Adipose tissue (tissue), 3 donors: ENCODE results near the gene SLC47A2. TPM values are rescaled to one million over a fixed set of nuclear protein-coding genes. Genes with fewer than 3 reads are reported as not detected.

Experiments
- H3K27ac ChIP-seq: one replicate; pipeline ENCODE4 v1.5.1; 2013; ENCODE audit warnings: low read depth, low read length
- WGBS, 3 donors: extraction: QIAGEN DNeasy Blood & Tissue Kit; methylation state at CpG; one replicate each; pipeline ENCODE4 v1.1.7; 2013; 5-methylcytosine and 5-hydroxymethylcytosine counted together
- polyA plus RNA-seq, 3 donors: library from polyadenylated mRNA; stranded (reverse); fragments of 200-250 nt; gene quantifications; one replicate each; pipeline ENCODE4 v1.2.3, GENCODE V29; 2013
- donor health status: healthy with polysubstance abuse.
- donor health status: Bipolar disorder and iron deficiency.
- donor health status: healthy.

The SLC47A2 gene
- polyA plus RNA-seq, 3 donors: not detected

GRCh38 chr17:19659366-19660177 lies 56.8 kb downstream of the SLC47A2 start:
- 59 to 86% (median 79%) methylated on average over 7 of the region's 7 CpGs for WGBS, 3 donors

GRCh38 chr17:19656851-19657581 lies 59.4 kb downstream of the SLC47A2 start:
- 45 to 84% (median 81%) methylated on average over 4 of the region's 4 CpGs for WGBS, 3 donors
- no peak overlapping the region for H3K27ac ChIP-seq

More at GRCh38 chr17:19659366-19660177, 56.8 kb downstream of the SLC47A2 start:
- H3K27ac ChIP-seq: no peak overlapping the region

DNA sequence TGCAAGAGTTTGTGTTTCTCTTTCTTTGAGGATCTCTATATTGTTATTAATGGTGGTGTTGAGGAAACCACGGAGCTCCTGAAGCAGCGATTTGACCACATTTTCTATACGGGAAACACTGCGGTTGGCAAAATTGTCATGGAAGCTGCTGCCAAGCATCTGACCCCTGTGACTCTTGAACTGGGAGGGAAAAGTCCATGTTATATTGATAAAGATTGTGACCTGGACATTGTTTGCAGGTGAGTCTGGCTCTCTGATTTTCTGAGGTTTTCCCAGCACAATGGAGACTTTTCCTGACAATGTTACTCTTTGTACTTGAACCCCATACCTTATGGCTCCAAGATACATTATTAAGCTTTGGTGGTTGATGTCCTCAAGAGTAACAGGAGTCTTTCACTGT lies 60.0 kb downstream of the SLC47A2 start:
- no peak overlapping the region for H3K27ac ChIP-seq
- WGBS, 3 donors: 83 to 94% (median 92%) methylated on average over 4 of the region's 4 CpGs

DNA sequence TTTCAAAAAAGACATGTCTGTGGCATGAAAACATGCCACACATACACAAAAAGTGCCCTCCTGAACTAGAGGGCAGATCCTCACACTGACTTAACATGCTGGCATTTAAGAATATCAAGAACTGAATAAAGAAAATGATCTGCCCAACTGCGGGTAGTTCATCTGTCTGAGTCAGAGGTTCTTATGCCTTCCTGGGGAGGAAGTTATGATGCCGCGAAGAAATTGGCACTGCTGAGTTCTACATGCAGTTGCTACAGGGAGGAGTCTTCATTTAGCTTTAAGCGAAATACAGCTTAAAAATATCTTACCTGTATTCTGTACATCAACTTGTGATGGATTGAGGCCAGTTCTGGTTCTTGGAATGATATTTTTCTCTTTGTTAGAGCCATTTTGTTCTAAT lies 61.5 kb downstream of the SLC47A2 start:
- 95 to 97% (median 96%) methylated on average over 4 of the region's 4 CpGs for WGBS, 3 donors
- H3K27ac ChIP-seq: no peak overlapping the region

- 97 to 99% (median 97%) methylated on average over 26 to 30 of the region's 30 CpGs for WGBS, 3 donors
- no peak overlapping the region for H3K27ac ChIP-seq
Measured at GRCh38 chr17:19654342-19654886, 62.0 kb downstream of the SLC47A2 start.

DNA sequence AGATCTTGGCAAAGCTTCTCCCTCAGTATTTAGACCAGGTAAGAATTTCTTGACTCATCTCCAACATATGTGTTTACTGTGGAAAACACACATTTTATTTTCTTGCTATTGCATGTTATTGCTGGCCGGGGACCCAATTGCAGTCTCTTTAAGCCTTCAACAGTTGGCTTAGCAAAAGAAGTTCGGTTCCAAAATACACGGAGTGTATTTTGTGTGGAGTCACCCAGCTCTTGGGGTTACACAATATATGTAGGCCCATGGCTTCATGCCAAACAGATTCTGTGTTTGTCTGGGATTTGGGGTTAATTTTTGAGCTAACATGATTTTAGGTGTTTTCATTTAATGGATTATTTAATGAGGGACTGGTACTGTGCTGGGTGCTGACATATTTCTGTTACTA lies 63.8 kb downstream of the SLC47A2 start:
- 38 to 53% (median 51%) methylated on average over 3 of the region's 3 CpGs for WGBS, 3 donors
- H3K27ac ChIP-seq: no peak overlapping the region

DNA sequence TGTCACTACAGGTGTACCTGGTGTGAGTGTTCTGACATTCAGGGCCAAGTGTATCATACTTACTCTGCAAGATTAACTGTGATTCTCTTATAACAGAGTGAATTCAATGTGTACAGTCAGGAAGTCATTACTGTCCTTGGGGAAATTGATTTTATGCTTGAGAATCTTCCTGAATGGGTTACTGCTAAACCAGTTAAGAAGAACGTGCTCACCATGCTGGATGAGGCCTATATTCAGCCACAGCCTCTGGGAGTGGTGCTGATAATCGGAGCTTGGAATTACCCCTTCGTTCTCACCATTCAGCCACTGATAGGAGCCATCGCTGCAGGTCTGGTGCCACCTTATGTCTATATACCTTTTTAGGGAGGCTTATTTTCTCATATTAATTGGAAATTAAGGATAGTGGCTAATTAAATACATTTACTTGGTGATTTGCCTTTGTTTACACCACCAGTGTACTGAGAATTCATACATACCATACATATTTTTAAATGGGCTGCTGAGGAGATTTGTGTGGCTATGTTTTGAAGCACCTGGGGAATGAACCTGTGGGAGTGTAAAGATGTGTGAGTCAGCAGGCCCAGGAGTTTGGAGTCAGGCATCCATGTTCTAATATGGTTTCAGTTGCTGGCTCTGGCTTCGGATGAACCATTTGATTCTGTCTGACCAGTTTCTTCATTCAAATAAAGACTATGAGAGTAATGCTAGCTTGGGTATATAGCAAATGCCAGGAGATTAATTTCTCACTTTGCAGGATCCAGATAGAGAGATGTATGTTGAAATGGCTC lies 64.7 kb downstream of the SLC47A2 start:
- WGBS, 3 donors: 36 to 75% (median 65%) methylated on average over 5 of the region's 5 CpGs
- H3K27ac ChIP-seq: no peak overlapping the region

- no peak overlapping the region for H3K27ac ChIP-seq
- 80 to 96% (median 94%) methylated on average over 1 of the region's 1 CpG for WGBS, 3 donors
Measured at GRCh38 chr17:19650826-19651225, 65.6 kb downstream of the SLC47A2 start.

- WGBS, 3 donors: 0 to 4% (median 1%) methylated on average over 2 of the region's 2 CpGs
- H3K27ac ChIP-seq: no peak overlapping the region
Measured at GRCh38 chr17:19649274-19649541, 67.2 kb downstream of the SLC47A2 start.

GRCh38 chr17:19648475-19649273 lies 67.7 kb downstream of the SLC47A2 start, which contains the start of gene ALDH3A2:
Gene ALDH3A2 (plus strand): TSS chr17:19648751. CDS start chr17:19648972, 221 bp downstream.
- peak within 1 kb of the TSS; percentile 39 for H3K27ac ChIP-seq
- WGBS, 3 donors: 0% methylated on average over 61 to 71 of the region's 71 CpGs

- 1 to 2% (median 2%) methylated on average over 32 to 37 of the region's 37 CpGs for WGBS, 3 donors
Measured at GRCh38 chr17:19647697-19648474, 68.5 kb downstream of the SLC47A2 start.

DNA sequence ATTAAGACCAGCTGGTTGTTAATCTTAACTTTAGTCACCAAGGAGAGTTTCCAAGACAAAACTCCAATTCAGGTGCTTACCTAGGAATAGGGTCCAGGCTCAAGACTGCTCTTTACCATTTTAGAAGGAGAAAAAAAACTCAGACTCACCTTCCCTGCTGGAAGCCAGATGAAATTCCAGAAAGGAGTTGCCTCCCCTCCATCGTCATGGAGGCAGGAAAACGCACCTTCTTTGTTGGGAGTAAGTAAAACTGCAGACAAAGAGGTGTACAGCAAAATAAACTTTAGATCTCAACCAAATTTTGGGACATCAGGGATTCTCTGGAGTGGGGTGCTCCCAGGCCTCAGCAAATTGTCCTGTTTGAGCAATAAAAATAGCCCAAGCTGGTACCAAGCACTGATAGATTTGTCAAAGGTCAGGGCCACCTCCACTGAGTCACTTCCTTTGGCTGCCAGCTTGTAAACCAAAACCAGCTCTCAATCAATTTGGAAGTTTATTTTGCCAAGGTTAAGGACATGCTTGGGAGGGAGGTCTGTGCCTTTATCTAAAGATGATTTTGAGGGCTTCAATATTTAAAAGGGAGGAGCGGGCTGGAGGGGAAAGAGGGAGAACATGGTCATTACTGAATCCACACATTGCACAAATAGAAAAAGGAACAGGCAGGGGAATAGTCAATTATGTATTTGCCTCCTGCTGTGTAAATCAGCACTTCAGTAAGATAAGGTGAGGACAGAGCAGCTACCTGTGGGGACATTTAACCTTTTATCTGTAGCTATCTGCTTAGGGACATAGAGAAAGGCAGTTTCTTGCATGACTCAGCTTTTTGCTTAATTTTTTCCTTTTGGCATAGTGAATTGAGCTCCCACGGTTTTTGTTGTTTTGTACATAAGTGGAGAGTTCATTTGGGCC lies 69.3 kb downstream of the SLC47A2 start:
- whole genome bisulfite sequencing, 3 donors: 55 to 69% (median 67%) methylated on average over 4 of the region's 4 CpGs
- H3K27ac ChIP-seq: no peak overlapping the region

More at GRCh38 chr17:19647697-19648474, 68.5 kb downstream of the SLC47A2 start:
- H3K27ac ChIP-seq: peak overlapping the region; percentile 39

DNA sequence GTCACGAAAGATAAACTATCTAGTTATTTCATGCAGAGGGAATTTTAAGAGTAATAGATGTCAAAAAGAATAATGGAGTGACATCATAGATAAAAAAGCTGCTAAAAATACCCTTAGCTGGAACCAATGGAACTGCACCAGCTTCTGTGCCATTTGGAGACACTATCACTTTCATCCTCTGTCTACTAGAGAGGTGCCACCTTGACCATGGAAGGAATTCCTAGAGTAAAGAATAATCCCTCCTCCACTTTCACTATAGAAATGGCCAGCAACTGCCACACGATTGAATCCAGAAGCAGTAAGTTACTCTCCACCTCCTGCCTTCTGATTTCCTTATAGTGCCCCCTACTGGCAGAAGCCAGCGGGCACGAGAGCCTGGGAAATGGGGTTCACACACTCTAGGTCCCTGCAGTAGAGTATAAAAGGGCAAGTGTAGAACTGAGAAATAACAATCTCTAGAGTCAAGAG lies 70.6 kb downstream of the SLC47A2 start:
- H3K27ac ChIP-seq: no peak overlapping the region
- 28 to 39% (median 34%) methylated on average over 4 of the region's 4 CpGs for WGBS, 3 donors

DNA sequence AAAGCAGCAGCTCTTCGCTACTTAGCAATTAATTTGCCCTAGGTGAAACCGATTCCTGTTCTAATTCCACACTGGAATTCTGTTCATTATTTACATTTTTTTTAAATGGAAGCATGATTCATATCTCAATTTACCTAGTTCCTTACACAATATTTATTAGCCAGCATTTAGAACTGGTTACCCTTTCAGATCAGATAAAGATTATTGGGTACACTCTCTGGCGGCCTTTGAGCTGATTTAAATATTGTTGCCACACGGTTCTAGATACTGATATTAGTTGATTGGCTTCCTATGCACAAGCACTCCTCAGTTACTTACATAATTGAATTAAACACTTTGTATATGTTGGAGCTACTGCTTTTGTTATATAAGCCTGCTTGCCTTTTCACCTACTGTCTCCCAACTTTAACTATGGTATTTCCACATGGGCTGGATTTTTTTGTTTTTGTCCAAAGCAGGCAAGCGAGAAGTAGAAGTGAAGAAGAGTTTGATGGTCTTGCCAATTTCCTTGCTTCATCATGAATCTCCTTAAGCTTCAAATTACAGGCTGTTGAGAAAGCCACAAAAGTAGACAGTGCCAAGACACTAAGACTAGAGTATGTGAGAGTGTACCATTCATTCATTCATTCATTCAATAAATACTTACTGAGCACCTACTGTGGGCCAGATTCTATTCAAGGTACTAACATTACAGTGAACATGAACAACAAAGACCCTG lies 71.7 kb downstream of the SLC47A2 start:
- no peak overlapping the region for H3K27ac ChIP-seq
- WGBS, 3 donors: 76 to 82% (median 80%) methylated on average over 5 of the region's 5 CpGs

DNA sequence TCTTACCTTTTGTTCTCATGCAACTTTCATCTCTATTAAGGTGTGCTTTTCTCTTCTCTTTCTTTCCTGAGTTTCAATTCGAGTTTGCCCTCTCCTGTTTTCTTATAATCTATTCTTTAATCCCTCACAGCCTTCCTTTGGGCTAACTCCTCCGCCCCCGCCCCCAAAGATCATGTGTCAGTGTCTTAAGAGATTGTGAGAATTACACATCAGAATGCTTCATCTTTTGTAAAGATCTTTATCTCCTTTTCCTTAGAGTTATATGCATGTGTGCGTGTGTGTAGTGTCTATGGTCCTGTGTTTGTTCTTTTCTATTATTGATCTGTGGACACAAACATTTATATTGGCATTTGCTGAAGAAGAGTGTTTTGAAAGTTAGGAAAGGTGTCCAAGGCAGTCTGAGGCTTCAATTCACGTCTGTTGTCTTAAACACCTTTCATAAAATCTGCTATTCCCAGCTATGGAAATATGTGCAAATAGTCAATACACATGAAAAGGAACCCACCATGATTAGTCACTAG lies 74.0 kb downstream of the SLC47A2 start:
- 54 to 71% (median 67%) methylated on average over 5 of the region's 5 CpGs for WGBS, 3 donors
- no peak overlapping the region for H3K27ac ChIP-seq
